Memory B cell (primary cell): ENCODE data around the gene FBXL22.
A peak's percentile ranks its signal among the peaks of the same experiment; 100 is the strongest.

Source experiments
- ATAC-seq: fragments of 150-1000 bp; cut with Tn5 transposase; 2 replicates; pipeline ENCODE4 v1.10.0; 2021; ENCODE audit warnings: low read depth, mild to moderate bottlenecking, moderate library complexity
- DNase-seq, 2 donors: peaks; one replicate each; pipeline ENCODE4 v3.0.0; 2022; ENCODE audit warnings: low spot score in 2 of 2
- H3K27ac Mint-ChIP-seq: one replicate; pipeline ENCODE4 v1.8.0; 2022; ENCODE audit warnings: mild to moderate bottlenecking, moderate library complexity, mixed read lengths
- H3K27me3 Mint-ChIP-seq: one replicate; pipeline ENCODE4 v1.8.0; 2022; ENCODE audit warnings: mixed read lengths
- H3K36me3 Mint-ChIP-seq: one replicate; pipeline ENCODE4 v1.8.0; 2022; ENCODE audit warnings: mild to moderate bottlenecking, mixed read lengths
- H3K4me1 Mint-ChIP-seq: one replicate; pipeline ENCODE4 v1.8.0; 2022; ENCODE audit warnings: mixed read lengths
- H3K4me3 Mint-ChIP-seq: one replicate; pipeline ENCODE4 v1.8.0; 2022; ENCODE audit warnings: mild to moderate bottlenecking, moderate library complexity, mixed read lengths
- H3K9me3 Mint-ChIP-seq: one replicate; pipeline ENCODE4 v1.8.0; 2022; ENCODE audit warnings: mixed read lengths

FBXL22 gene

GRCh38 chr15:63597038-63597790, at the start of gene FBXL22:
TSS of gene FBXL22 (plus strand) at chr15:63597387. CDS start at chr15:63597393, 6 bp downstream.
- peak within 1 kb of the TSS; percentile 87 for H3K27ac Mint-ChIP-seq
- peaks cover 50% of the 10 kb centered on the region for H3K4me1 Mint-ChIP-seq
- no peaks in the 10 kb centered on the region for H3K27me3 Mint-ChIP-seq
- peak in 1 of 2 donors; percentile 9 for DNase-seq
- ATAC-seq: no peak
- no peak within 1 kb of the TSS for H3K4me3 Mint-ChIP-seq
- H3K36me3 Mint-ChIP-seq: peaks cover 2% of the 10 kb centered on the region
- no peaks in the 10 kb centered on the region for H3K9me3 Mint-ChIP-seq

GRCh38 chr15:63551400-63551799, 45.8 kb upstream of the FBXL22 start:
- no peak for DNase-seq
- no peaks in the 10 kb centered on the region for H3K27me3 Mint-ChIP-seq
- peaks cover 16% of the 10 kb centered on the region for H3K4me1 Mint-ChIP-seq
- H3K4me3 Mint-ChIP-seq: no peak overlapping the region
- no peak overlapping the region for H3K27ac Mint-ChIP-seq
- no peaks in the 10 kb centered on the region for H3K9me3 Mint-ChIP-seq
- H3K36me3 Mint-ChIP-seq: peaks cover 7% of the 10 kb centered on the region
- no peak for ATAC-seq

GRCh38 chr15:63553388-63553791, 43.8 kb upstream of the FBXL22 start:
- Mint-ChIP-seq H3K36me3 (peaks cover 3% of the 10 kb centered on the region), H3K27me3 (no peaks in the 10 kb centered on the region), H3K9me3 (no peaks in the 10 kb centered on the region), H3K27ac (peak overlapping the region; percentile 67), H3K4me1 (peaks cover 11% of the 10 kb centered on the region), H3K4me3 (no peak overlapping the region)
- ATAC-seq: no peak
- no peak for DNase-seq

- no peaks in the 10 kb centered on the region for H3K27me3 Mint-ChIP-seq
- peak overlapping the region; percentile 67 for H3K27ac Mint-ChIP-seq
- ATAC-seq (no peak), DNase-seq (no peak)
- H3K9me3 Mint-ChIP-seq: no peaks in the 10 kb centered on the region
- H3K4me1 Mint-ChIP-seq: peaks cover 13% of the 10 kb centered on the region
- H3K4me3 Mint-ChIP-seq: no peak overlapping the region
- peaks cover 6% of the 10 kb centered on the region for H3K36me3 Mint-ChIP-seq
These were observed 42.8 kb upstream of the FBXL22 start for GRCh38 chr15:63554337-63554927.

- ATAC-seq (no peak), DNase-seq (no peak)
- H3K4me1 Mint-ChIP-seq: peaks cover 11% of the 10 kb centered on the region
- H3K36me3 Mint-ChIP-seq: peaks cover 10% of the 10 kb centered on the region
- H3K27me3 Mint-ChIP-seq: no peaks in the 10 kb centered on the region
- no peaks in the 10 kb centered on the region for H3K9me3 Mint-ChIP-seq
- H3K27ac Mint-ChIP-seq: peak overlapping the region; percentile 67
- H3K4me3 Mint-ChIP-seq: no peak overlapping the region
These were observed 41.7 kb upstream of the FBXL22 start for GRCh38 chr15:63555507-63555906.

- Mint-ChIP-seq H3K27me3 (no peaks in the 10 kb centered on the region), H3K4me3 (no peak overlapping the region), H3K9me3 (no peaks in the 10 kb centered on the region), H3K36me3 (peaks cover 15% of the 10 kb centered on the region), H3K4me1 (peaks cover 15% of the 10 kb centered on the region), H3K27ac (peak overlapping the region; percentile 53)
- ATAC-seq: no peak
- DNase-seq: no peak
These were observed 40.9 kb upstream of the FBXL22 start for GRCh38 chr15:63556246-63556645.

- H3K27ac Mint-ChIP-seq: no peak overlapping the region
These were observed 40.5 kb upstream of the FBXL22 start for GRCh38 chr15:63556736-63557135.

GRCh38 chr15:63559753-63560152, 37.4 kb upstream of the FBXL22 start:
- Mint-ChIP-seq H3K4me1 (peaks cover 16% of the 10 kb centered on the region), H3K27ac (no peak overlapping the region), H3K36me3 (peaks cover 24% of the 10 kb centered on the region), H3K27me3 (no peaks in the 10 kb centered on the region), H3K4me3 (no peak overlapping the region), H3K9me3 (no peaks in the 10 kb centered on the region)
- DNase-seq: no peak
- no peak for ATAC-seq

More at GRCh38 chr15:63556736-63557135, 40.5 kb upstream of the FBXL22 start:
- peaks cover 18% of the 10 kb centered on the region for H3K36me3 Mint-ChIP-seq
- ATAC-seq (no peak), DNase-seq (no peak)
- H3K27me3 Mint-ChIP-seq: no peaks in the 10 kb centered on the region
- no peaks in the 10 kb centered on the region for H3K9me3 Mint-ChIP-seq
- H3K4me3 Mint-ChIP-seq: no peak overlapping the region
- peaks cover 15% of the 10 kb centered on the region for H3K4me1 Mint-ChIP-seq

- H3K36me3 Mint-ChIP-seq: peaks cover 27% of the 10 kb centered on the region
- ATAC-seq (peak; percentile 37), DNase-seq (no peak)
- no peak overlapping the region for H3K4me3 Mint-ChIP-seq
- no peaks in the 10 kb centered on the region for H3K27me3 Mint-ChIP-seq
- H3K4me1 Mint-ChIP-seq: peaks cover 21% of the 10 kb centered on the region
- no peaks in the 10 kb centered on the region for H3K9me3 Mint-ChIP-seq
- peak overlapping the region; percentile 15 for H3K27ac Mint-ChIP-seq
These were observed 36.3 kb upstream of the FBXL22 start for GRCh38 chr15:63560741-63561448.

- Mint-ChIP-seq H3K9me3 (no peaks in the 10 kb centered on the region), H3K27ac (peak overlapping the region; percentile 84), H3K36me3 (peaks cover 33% of the 10 kb centered on the region), H3K4me1 (peaks cover 23% of the 10 kb centered on the region), H3K4me3 (no peak overlapping the region), H3K27me3 (no peaks in the 10 kb centered on the region)
- DNase-seq (no peak), ATAC-seq (no peak)
These were observed 33.1 kb upstream of the FBXL22 start for GRCh38 chr15:63564093-63564492.

- no peak overlapping the region for H3K4me3 Mint-ChIP-seq
- peak overlapping the region; percentile 84 for H3K27ac Mint-ChIP-seq
- H3K36me3 Mint-ChIP-seq: peaks cover 27% of the 10 kb centered on the region
- peaks cover 20% of the 10 kb centered on the region for H3K4me1 Mint-ChIP-seq
- ATAC-seq (no peak), DNase-seq (no peak)
- no peaks in the 10 kb centered on the region for H3K27me3 Mint-ChIP-seq
- H3K9me3 Mint-ChIP-seq: no peaks in the 10 kb centered on the region
These were observed 31.5 kb upstream of the FBXL22 start for GRCh38 chr15:63565536-63566186.

GRCh38 chr15:63572749-63573464, 24.3 kb upstream of the FBXL22 start:
- no peak overlapping the region for H3K4me3 Mint-ChIP-seq
- no peak for DNase-seq
- H3K4me1 Mint-ChIP-seq: peaks cover 4% of the 10 kb centered on the region
- H3K36me3 Mint-ChIP-seq: peaks cover 30% of the 10 kb centered on the region
- no peaks in the 10 kb centered on the region for H3K27me3 Mint-ChIP-seq
- peak overlapping the region; percentile 79 for H3K27ac Mint-ChIP-seq
- ATAC-seq: no peak
- H3K9me3 Mint-ChIP-seq: no peaks in the 10 kb centered on the region

GRCh38 chr15:63573533-63573932, 23.7 kb upstream of the FBXL22 start:
- DNase-seq (no peak), ATAC-seq (no peak)
- Mint-ChIP-seq H3K36me3 (peaks cover 28% of the 10 kb centered on the region), H3K27ac (peak overlapping the region; percentile 79), H3K4me1 (peaks cover 2% of the 10 kb centered on the region), H3K9me3 (no peaks in the 10 kb centered on the region), H3K27me3 (no peaks in the 10 kb centered on the region), H3K4me3 (no peak overlapping the region)
